Measurements from ENCODE around the gene PSMG3. TPM values are rescaled to one million over a fixed set of nuclear protein-coding genes. Genes with fewer than 3 reads are reported as not detected.

PSMG3 gene
- total and polyA plus RNA-seq, 2 experiments from 2014 or later, result 28.3 to 84.8 TPM

GRCh38 chr7:1542329-1542728, 27.5 kb downstream of the PSMG3 start (continued):
- TF ChIP-seq, protein P1, sequence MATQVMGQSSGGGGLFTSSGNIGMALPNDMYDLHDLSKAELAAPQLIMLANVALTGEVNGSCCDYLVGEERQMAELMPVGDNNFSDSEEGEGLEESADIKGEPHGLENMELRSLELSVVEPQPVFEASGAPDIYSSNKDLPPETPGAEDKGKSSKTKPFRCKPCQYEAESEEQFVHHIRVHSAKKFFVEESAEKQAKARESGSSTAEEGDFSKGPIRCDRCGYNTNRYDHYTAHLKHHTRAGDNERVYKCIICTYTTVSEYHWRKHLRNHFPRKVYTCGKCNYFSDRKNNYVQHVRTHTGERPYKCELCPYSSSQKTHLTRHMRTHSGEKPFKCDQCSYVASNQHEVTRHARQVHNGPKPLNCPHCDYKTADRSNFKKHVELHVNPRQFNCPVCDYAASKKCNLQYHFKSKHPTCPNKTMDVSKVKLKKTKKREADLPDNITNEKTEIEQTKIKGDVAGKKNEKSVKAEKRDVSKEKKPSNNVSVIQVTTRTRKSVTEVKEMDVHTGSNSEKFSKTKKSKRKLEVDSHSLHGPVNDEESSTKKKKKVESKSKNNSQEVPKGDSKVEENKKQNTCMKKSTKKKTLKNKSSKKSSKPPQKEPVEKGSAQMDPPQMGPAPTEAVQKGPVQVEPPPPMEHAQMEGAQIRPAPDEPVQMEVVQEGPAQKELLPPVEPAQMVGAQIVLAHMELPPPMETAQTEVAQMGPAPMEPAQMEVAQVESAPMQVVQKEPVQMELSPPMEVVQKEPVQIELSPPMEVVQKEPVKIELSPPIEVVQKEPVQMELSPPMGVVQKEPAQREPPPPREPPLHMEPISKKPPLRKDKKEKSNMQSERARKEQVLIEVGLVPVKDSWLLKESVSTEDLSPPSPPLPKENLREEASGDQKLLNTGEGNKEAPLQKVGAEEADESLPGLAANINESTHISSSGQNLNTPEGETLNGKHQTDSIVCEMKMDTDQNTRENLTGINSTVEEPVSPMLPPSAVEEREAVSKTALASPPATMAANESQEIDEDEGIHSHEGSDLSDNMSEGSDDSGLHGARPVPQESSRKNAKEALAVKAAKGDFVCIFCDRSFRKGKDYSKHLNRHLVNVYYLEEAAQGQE (IDR thresholded peaks at IDR 0.05; ENCODE audit: unreplicated experiment), result no peak

DNA sequence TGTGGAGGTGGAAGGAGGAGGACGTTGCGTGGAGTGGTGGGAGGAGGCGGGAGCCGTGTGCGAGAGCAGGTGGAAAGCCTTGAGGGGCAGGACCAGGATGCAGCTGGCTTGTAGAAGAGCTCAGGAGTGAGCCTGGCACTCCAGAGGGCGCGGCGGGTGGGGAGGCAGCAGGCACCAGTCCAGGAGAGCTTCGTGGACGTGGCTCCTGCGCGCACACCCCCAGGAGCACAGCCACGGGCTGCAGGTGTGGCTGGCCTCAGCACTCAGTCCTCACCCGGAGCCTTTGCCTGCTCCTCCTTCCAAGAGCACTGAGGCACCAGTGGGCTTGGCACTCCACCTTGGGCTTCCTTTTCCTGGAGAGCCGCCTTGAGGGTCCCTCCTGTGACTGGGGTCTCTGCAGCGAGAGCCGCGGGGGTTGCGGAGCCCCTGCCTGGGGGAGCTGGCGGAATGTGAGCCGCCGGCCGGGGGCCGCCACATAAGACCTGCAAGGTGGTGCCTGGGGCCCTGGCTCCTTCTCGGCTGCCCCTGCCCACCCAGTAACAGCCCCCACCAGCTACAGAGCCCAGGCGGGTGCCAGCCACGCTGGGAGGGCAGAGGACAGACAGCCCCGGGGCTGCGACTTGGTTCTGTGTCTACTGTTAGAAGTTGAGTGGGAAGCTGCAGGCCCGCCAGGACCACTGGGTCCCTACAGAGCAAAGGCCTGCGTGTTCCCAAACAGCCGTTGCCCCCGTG, 28.2 kb downstream of the PSMG3 start:
- Histone ChIP-seq H3K36me3 (ENCODE audit: insufficient read depth) (no peaks in the 10 kb centered on the region), H2AFZ (no peak overlapping the region), H4K20me1 (replicated peaks; ENCODE audit: insufficient read depth) (0 out of 2 replicates have a peak, but pooled peaks cover 3% of the 10 kb centered on the region), H3K79me2 (replicated peaks; ENCODE audit: insufficient read depth) (peaks cover 15% of the 10 kb centered on the region), H3K4me3 (no peak overlapping the region), H3K9me2 (ENCODE audit: insufficient read depth) (no peaks in the 10 kb centered on the region), H3K4me2 (no peak overlapping the region), H3K4me1 (ENCODE audit: insufficient read depth) (peaks cover 2% of the 10 kb centered on the region; the same call in 1 of the 2 replicates), H3K27ac (ENCODE audit: low read depth) (no peak overlapping the region), H3F3A (replicated peaks; ENCODE audit: low read depth) (no peaks in the 10 kb centered on the region), H3K27me3 (ENCODE audit: insufficient read depth) (no peaks in the 10 kb centered on the region)
- Mint-ChIP-seq H3K27me3 (ENCODE audit: insufficient read depth, low read depth, poor library complexity) (peaks cover 6% of the 10 kb centered on the region), H3K9me3 (no peaks in the 10 kb centered on the region), H3K4me3 (no peak overlapping the region), H3K27ac (no peak overlapping the region), H3K4me1 (peaks cover 5% of the 10 kb centered on the region), H3K36me3 (ENCODE audit: low read depth) (peaks cover under 1% of the 10 kb centered on the region; the same call in 1 of the 3 replicates)
- ATAC-seq (no peak), DNase-seq (ENCODE audit: low spot score) (no peak)
- TF ChIP-seq POLR2AphosphoS5 (IDR thresholded peaks at IDR 0.05; ENCODE audit: low read depth) (no peak), NANOG (IDR thresholded peaks at IDR 0.05; ENCODE audit: borderline replicate concordance) (no peak), ZNF114 (CRISPR knock-in tag; IDR thresholded peaks at IDR 0.05) (no peak), STAT1 (IDR thresholded peaks at IDR 0.05; ENCODE audit: unreplicated experiment) (no peak), ZNF331 (CRISPR knock-in tag; IDR thresholded peaks at IDR 0.05; ENCODE audit: low read depth) (no peak), ETS1 (IDR thresholded peaks at IDR 0.05) (no peak), CREB1 (CRISPR knock-in tag; IDR thresholded peaks at IDR 0.05; ENCODE audit: low read depth) (no peak)

DNA sequence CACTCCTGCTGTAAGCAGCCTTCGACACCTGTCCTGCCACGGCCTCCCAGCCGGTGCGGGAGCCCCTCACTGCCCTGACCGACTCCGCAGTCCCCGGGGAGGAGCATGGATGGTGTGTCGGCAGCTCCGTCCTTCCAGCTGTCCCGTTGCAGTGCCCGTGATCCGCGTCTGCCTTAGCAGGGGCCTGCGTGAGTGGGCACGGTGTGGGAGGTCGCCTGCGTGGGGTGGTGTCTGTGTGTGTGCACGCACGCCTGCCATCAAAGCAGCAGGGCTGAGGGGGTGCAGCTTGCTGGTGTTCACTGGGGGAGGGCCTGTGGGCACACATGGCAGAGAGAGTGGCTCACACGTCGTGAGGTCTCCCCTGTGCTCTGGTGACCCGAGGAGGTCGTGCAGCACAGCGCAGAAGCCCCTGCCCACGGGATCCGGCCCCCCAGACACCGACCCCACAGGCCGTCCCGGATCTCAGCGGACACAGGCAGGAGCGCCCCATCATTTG, 29.0 kb downstream of the PSMG3 start:
- no peak overlapping the region for H3K4me3 Mint-ChIP-seq
- H3K36me3 Mint-ChIP-seq (ENCODE audit: low read depth), result peaks cover 3% of the 10 kb centered on the region; the same call in 1 of the 3 replicates
- Histone ChIP-seq H4K20me1 (replicated peaks; ENCODE audit: insufficient read depth) (0 out of 2 replicates have a peak, but pooled peaks cover 3% of the 10 kb centered on the region), H3K4me2 (no peak overlapping the region), H3K27ac (ENCODE audit: low read depth) (no peak overlapping the region), H3K27me3 (ENCODE audit: insufficient read depth) (no peaks in the 10 kb centered on the region), H3K4me1 (ENCODE audit: insufficient read depth) (peaks cover 5% of the 10 kb centered on the region; the same call in 1 of the 2 replicates), H3K9me2 (ENCODE audit: insufficient read depth) (no peaks in the 10 kb centered on the region), H3K36me3 (ENCODE audit: insufficient read depth) (no peaks in the 10 kb centered on the region), H3K4me3 (no peak overlapping the region), H3F3A (replicated peaks; ENCODE audit: low read depth) (no peaks in the 10 kb centered on the region), H2AFZ (no peak overlapping the region), H3K79me2 (replicated peaks; ENCODE audit: insufficient read depth) (peaks cover 20% of the 10 kb centered on the region)
- H3K4me1 Mint-ChIP-seq, result peaks cover 10% of the 10 kb centered on the region
- no peaks in the 10 kb centered on the region for H3K9me3 Mint-ChIP-seq
- H3K27ac Mint-ChIP-seq, result no peak overlapping the region
- no peak for ATAC-seq
- peak; percentile 3 for DNase-seq (ENCODE audit: low spot score)
- peaks cover 4% of the 10 kb centered on the region for H3K27me3 Mint-ChIP-seq (ENCODE audit: insufficient read depth, low read depth, poor library complexity)
- TF ChIP-seq CREB1 (CRISPR knock-in tag; IDR thresholded peaks at IDR 0.05; ENCODE audit: low read depth), result no peak
- no peak for TF ChIP-seq EZH2phosphoT487 (IDR thresholded peaks at IDR 0.05; ENCODE audit: unreplicated experiment)
- no peak for TF ChIP-seq EZH2 (IDR thresholded peaks at IDR 0.05; ENCODE audit: low read depth, unreplicated experiment)
